HCT116 (cell line): ENCODE results near the gene KIAA0930.

ENCODE experiments used
- CEBPB ChIP-seq: IDR thresholded peaks from 2 replicates; pipeline ENCODE4 v1.6.1; 2012; ENCODE audit warnings: low read depth
- CTCF ChIP-seq, 3 experiments: fragments of 200-600 bp in 1 of 3; sonication (generic) in 1 of 3; IDR thresholded peaks in 2 of 3; conservative IDR thresholded peaks in 1 of 3; 2 replicates each; pipeline ENCODE4 v1.5.1; 2012 to 2017; ENCODE audit warnings: low read depth in 2 of 3, low read length in 2 of 3, antibody characterized with exemption in 1 of 3, borderline replicate concordance in 1 of 3, control low read depth in 1 of 3, mild to moderate bottlenecking in 1 of 3, mixed read lengths in 1 of 3, mixed run types in 1 of 3, moderate library complexity in 1 of 3; ENCODE audit not compliant: insufficient read depth in 1 of 3
- EZH2 ChIP-seq: fragments of 200-600 bp; sonication (generic); IDR thresholded peaks from 2 replicates; pipeline ENCODE4 v1.6.1; 2017; ENCODE audit warnings: antibody characterized with exemption, mixed run types
- EZH2phosphoT487 ChIP-seq: fragments of 200-600 bp; IDR thresholded peaks from 2 replicates; pipeline ENCODE4 v1.6.1; 2018; ENCODE audit warnings: antibody characterized with exemption, borderline replicate concordance
- JUND ChIP-seq: IDR thresholded peaks from 2 replicates; pipeline ENCODE4 v1.6.1; 2012
- MAX ChIP-seq: IDR thresholded peaks from 2 replicates; pipeline ENCODE4 v1.6.1; 2012
- POLR2A ChIP-seq: IDR thresholded peaks from 2 replicates; pipeline ENCODE4 v1.7.0; 2011; ENCODE audit warnings: borderline replicate concordance; ENCODE audit not compliant: insufficient read depth, insufficient read length; ENCODE audit errors: extremely low read depth
- POLR2AphosphoS5 ChIP-seq: IDR thresholded peaks from 2 replicates; pipeline ENCODE4 v1.6.1; 2011; ENCODE audit warnings: mild to moderate bottlenecking, low read depth, low read length, moderate library complexity
- RAD21 ChIP-seq: IDR thresholded peaks from 2 replicates; pipeline ENCODE4 v1.6.1; 2012; ENCODE audit warnings: low read depth, mild to moderate bottlenecking
- REST ChIP-seq: IDR thresholded peaks from 2 replicates; pipeline ENCODE4 v1.6.1; 2012; ENCODE audit warnings: low read depth
- SRF ChIP-seq: IDR thresholded peaks from 2 replicates; pipeline ENCODE4 v1.6.1; 2012; ENCODE audit warnings: low read depth
- YY1 ChIP-seq: IDR thresholded peaks from 2 replicates; pipeline ENCODE4 v1.6.1; 2011; ENCODE audit warnings: low read length, low read depth, moderate library complexity, mild to moderate bottlenecking; ENCODE audit not compliant: insufficient replicate concordance; ENCODE audit errors: extremely low read depth
- ZBTB33 ChIP-seq: IDR thresholded peaks from 2 replicates; pipeline ENCODE4 v1.6.1; 2011; ENCODE audit warnings: mild to moderate bottlenecking, low read length, moderate library complexity; ENCODE audit not compliant: insufficient replicate concordance; ENCODE audit errors: extremely low read depth

GRCh38 chr22:45164270-45165088, 76.2 kb downstream of the KIAA0930 start:
- TF ChIP-seq POLR2A (no peak), POLR2AphosphoS5 (no peak), CEBPB (no peak), CTCF (IDR thresholded peaks at IDR 0.05 in 2 of 3, conservative IDR thresholded peaks at IDR 0.05 in 1 of 3; ENCODE audit: borderline replicate concordance in 1 of 3, insufficient read depth in 1 of 3, low read depth in 2 of 3, low read length in 2 of 3) (no peak), RAD21 (no peak), SRF (no peak), EZH2phosphoT487 (no peak), REST (no peak), EZH2 (no peak), YY1 (no peak), JUND (no peak), ZBTB33 (no peak), MAX (no peak)
